ENCODE data around the gene COL9A2.

DNA sequence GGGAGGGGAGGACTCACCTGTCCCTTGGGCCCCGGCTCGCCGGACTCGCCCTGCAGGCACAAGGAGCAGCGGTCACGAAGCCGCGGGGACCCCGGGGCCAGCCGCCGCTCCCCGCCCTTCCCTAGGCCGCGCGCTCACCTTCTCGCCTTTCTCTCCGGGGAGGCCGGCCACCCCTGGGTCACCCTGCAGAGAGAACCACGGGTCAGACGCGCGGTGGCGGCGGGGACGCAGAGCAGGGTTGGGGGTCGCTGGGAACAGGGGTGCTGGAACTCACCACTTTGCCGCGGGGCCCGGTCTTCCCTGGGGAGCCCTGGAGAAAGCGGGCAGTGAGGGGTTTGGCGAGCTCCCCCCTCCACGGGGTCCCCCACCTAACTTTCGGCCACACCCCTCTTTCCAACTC is 13.3 kb downstream of the COL9A2 start:
- TF ChIP-seq, protein P1, sequence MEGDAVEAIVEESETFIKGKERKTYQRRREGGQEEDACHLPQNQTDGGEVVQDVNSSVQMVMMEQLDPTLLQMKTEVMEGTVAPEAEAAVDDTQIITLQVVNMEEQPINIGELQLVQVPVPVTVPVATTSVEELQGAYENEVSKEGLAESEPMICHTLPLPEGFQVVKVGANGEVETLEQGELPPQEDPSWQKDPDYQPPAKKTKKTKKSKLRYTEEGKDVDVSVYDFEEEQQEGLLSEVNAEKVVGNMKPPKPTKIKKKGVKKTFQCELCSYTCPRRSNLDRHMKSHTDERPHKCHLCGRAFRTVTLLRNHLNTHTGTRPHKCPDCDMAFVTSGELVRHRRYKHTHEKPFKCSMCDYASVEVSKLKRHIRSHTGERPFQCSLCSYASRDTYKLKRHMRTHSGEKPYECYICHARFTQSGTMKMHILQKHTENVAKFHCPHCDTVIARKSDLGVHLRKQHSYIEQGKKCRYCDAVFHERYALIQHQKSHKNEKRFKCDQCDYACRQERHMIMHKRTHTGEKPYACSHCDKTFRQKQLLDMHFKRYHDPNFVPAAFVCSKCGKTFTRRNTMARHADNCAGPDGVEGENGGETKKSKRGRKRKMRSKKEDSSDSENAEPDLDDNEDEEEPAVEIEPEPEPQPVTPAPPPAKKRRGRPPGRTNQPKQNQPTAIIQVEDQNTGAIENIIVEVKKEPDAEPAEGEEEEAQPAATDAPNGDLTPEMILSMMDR (IDR thresholded peaks at IDR 0.05) = no peak
- no peak for TF ChIP-seq POLR2A (IDR thresholded peaks at IDR 0.05)
